H7 (cell line): ENCODE data around the gene DAPK2. TPM values are rescaled to one million over a fixed set of nuclear protein-coding genes. Genes with fewer than 3 reads are reported as not detected.

Source experiments
- DNase-seq: peaks from one replicate; pipeline ENCODE4 v3.0.0; 2012
- H3K27me3 ChIP-seq: 2 replicates; pipeline ENCODE4 v1.6.0; 2011; ENCODE audit warnings: mild to moderate bottlenecking, low read length; ENCODE audit not compliant: control insufficient read depth, insufficient read depth
- H3K36me3 ChIP-seq: replicated peaks from 2 replicates; pipeline ENCODE4 v1.5.1; 2011; ENCODE audit warnings: low read length; ENCODE audit not compliant: control insufficient read depth, insufficient read depth
- H3K4me3 ChIP-seq: 2 replicates; pipeline ENCODE4 v1.5.1; 2011; ENCODE audit warnings: low read depth, mild to moderate bottlenecking, control low read depth, low read length, moderate library complexity; ENCODE audit not compliant: insufficient read depth
- total RNA-seq: library from RNA; depleted of rRNA; stranded (reverse); fragments of >200 nt; shearing (Covaris generic); gene quantifications from 2 replicates; pipeline ENCODE4 v1.2.3, GENCODE V29; 2014

DAPK2 gene
- total RNA-seq, 1 experiment from 2014 or later, result 1.9 TPM

DNA sequence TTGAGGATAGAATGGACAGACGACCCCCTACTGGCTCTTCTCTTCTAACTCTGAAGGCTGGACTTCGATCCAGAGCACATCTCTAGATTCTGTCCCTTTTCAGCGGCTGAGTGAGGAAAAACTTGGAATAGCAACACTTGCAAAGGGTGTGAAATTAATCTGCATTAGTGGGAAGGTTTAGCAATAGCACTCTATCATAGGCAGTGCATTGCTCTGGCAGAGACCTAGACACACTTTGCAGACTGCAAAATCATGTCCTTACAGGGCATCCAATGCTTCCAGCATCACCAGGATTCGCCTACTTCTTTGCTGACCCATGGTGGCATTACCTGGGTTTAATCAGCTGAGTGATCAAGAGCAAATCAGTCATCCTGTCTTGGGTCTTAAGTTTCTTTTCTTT lies 43.1 kb downstream of the DAPK2 start:
- no peaks in the 10 kb centered on the region for H3K27me3 ChIP-seq
- no peaks in the 10 kb centered on the region for H3K36me3 ChIP-seq
- DNase-seq, result no peak
- no peak overlapping the region for H3K4me3 ChIP-seq

DNA sequence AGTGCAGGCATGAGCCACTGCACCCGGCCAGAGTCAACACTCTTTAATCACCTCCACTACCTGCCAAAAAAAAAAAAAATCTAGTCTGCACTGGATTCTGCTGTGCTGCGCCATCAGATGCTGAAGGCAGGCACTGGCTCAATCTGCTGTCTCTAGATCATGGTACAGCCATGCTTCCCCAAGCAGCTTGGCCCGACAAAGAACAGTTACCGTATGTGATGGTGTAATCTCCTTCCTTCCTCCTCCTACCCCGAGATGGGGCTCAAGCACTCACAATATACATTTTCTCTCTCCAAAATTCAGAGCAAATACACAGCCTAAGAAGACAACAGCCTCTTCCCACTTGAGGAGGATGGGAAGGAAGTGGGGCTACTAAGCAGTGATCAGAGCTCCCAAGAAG lies 45.1 kb downstream of the DAPK2 start:
- no peak for DNase-seq
- no peak overlapping the region for H3K4me3 ChIP-seq
- no peaks in the 10 kb centered on the region for H3K27me3 ChIP-seq
- no peaks in the 10 kb centered on the region for H3K36me3 ChIP-seq

DNA sequence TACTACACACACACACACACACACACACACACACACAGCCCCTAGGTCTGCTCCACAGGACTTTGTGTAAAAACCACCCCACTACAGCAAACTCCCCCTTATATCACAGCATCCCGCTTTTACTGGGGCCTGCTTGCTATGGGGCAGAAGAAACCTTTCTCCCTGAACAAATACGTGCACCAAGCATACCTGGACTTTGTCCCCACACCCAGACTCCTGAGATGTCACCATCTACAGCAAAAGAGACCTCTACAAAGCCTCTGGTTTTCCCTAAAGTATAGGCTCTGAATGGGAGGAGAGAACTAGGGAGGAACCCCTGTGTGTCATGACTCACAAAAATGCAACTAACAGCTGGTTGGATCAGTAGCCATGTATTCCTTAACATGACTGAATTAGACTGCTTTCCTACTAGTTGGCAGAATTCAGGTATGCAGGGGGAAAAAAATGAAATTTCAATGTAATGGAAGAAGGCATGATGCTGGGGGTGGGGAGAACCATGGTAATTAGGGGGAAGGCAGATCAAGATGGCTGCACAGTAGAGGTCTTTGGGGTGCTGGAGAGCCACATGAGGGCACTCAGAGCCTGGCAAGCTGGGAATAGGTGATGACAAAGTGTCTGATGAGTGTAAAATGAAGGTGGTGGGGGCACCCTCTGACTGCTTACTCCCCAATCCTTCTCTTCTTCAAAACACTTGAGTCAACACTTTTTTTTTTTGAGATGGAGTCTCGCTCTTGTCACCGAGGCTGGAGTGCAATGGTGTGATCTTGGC lies 45.9 kb downstream of the DAPK2 start:
- H3K36me3 ChIP-seq, result no peaks in the 10 kb centered on the region
- no peak overlapping the region for H3K4me3 ChIP-seq
- H3K27me3 ChIP-seq, result no peaks in the 10 kb centered on the region
- DNase-seq, result no peak

DNA sequence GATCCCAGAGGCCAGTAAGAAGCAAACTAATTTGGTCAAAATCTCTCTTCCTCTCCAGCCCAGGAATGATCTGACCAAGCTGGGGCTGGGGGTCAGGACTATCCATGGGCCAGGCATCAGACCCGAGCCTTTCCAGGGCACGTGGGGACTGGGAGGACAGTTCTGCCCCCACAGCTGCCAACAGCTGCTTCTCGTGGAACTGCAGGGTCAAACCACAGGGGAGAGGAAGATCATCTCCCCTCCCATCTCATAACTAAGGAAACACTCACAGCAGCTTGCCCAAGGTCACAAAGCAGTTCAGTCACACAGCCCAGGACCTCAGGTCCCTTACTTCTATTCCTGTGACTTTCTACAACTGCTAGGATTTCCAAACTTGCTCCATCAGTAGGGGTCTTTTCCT lies 47.1 kb downstream of the DAPK2 start:
- Histone ChIP-seq H3K36me3 (no peaks in the 10 kb centered on the region), H3K27me3 (no peaks in the 10 kb centered on the region), H3K4me3 (no peak overlapping the region)
- DNase-seq, result no peak

DNA sequence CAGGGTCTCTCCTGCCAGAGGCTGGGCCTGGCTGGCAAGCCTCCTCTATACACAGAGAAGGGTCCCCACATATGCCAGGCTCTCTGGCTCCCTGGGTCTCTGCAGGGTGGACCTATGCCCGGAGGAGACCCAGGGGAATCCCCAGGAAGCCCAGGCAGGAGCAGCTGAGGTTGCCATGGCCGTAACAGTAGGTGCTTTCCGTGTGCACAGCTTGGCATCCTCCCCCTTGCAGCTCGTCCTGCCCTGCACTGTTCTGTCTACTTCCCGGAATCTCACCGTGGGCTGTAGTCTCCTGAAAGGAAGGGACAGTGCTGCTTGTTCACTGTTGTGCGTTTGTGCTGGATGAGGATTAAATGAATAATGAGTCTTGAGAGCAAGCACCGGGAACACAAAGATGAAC lies 47.8 kb downstream of the DAPK2 start:
- DNase-seq, result no peak
- Histone ChIP-seq H3K4me3 (no peak overlapping the region), H3K27me3 (no peaks in the 10 kb centered on the region), H3K36me3 (no peaks in the 10 kb centered on the region)

DNA sequence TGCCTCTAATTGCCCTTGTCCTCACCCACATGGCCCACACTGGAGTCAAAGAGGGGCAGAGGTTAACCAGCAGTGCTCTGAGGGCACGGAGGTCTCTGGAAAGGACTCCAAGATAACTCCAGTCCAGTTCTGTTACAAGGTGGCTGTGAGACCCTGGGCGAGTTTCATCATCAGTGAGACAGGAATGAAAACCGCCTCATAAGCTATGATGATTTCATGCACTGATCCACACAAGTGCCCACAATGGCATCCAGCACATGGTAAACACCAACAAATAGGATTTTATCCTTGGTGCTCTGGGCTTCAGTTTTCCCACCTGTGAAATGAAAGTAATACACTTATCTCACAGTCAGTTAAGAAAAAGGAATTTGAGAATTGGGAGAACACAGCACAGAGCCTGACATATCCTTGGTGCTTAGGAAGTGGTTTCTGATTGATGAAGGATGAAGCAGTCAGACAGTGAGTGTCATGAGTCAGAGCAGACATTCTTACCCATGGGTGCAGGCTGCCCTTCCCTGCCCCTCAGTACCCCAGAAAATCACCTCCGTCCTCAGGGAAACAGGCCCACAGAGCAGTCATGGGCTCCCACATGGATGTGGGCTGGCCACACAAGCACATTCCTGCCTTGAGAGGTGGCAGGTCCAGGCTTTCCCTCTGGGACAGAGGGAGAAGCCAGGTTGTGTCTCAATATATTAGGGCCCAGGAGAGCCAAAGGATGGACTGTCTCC lies 48.4 kb downstream of the DAPK2 start:
- Histone ChIP-seq H3K4me3 (no peak overlapping the region), H3K36me3 (no peaks in the 10 kb centered on the region), H3K27me3 (no peaks in the 10 kb centered on the region)
- no peak for DNase-seq

DNA sequence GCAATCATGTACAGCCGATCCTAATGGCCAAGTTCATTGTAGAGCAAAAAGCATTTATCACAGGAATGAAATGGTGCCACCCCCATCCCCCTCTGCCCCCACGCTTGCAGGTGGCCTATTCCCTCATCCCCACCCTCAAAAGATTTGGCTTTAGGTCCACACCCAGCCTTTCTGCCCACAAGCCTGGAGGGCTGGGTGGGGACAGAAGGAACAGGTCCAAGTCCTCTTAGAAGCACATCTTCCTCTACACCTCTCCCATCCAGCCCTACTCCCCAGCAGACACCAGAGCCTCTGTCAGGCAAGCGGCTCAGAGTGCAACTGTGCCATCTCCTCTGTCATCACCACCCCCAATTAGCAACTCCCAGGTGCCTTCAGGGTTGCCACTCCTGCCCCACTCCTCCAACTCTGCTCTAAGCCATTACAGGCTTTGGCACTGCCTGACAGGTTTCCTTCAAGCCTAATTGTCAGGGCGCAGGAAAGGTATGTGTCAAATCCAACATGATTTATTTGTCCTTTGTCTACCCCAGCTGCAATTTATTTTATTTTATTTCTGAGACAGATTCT lies 49.4 kb downstream of the DAPK2 start:
- Histone ChIP-seq H3K36me3 (no peaks in the 10 kb centered on the region), H3K4me3 (no peak overlapping the region), H3K27me3 (no peaks in the 10 kb centered on the region)
- no peak for DNase-seq

DNA sequence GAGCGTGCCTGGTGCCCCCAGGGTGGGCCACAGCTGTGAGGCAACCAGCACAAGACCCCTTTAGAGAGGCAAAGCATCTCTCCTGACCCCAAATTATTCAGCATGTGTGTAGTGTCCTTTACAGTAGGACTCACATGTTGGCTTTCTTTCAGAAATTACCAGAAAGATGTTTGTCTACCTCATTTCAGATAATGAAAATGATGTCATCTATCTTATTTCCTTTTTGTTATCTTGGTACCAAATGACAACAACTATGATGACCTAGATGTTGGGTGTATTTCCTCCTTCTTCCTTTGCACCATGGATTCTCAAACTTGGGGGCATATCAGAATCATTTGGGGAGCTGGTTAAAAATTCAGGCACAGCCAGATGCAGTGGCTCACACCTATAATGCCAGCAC lies 50.5 kb downstream of the DAPK2 start:
- no peaks in the 10 kb centered on the region for H3K36me3 ChIP-seq
- no peak for DNase-seq
- H3K4me3 ChIP-seq, result no peak overlapping the region
- H3K27me3 ChIP-seq, result no peaks in the 10 kb centered on the region

DNA sequence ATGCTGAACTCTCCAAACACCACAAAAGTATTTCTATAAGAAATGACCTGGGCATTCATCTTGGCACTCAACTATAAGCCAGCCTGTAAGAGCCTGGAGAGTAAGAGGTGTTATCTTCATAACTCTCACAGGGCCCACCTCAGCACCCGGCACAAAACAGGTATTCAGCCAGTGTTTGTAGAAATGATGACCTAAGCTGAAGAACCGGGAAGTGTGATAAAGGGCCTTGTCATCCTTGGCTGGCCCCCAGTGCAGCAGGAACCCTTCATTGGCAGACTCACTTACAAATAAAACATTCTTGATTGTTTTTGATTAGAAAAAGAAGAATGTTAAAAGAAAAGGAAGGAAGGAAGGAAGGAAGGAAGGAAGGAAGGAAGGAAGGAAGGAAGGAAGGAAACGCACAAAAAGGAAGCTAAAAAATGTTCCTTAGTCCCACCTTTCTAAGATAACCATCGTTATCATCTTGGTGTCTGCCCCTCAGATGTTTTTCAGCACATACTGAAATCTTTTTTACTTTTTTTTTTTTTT lies 52.1 kb downstream of the DAPK2 start:
- no peak for DNase-seq
- Histone ChIP-seq H3K27me3 (no peaks in the 10 kb centered on the region), H3K36me3 (no peaks in the 10 kb centered on the region), H3K4me3 (no peak overlapping the region)

DNA sequence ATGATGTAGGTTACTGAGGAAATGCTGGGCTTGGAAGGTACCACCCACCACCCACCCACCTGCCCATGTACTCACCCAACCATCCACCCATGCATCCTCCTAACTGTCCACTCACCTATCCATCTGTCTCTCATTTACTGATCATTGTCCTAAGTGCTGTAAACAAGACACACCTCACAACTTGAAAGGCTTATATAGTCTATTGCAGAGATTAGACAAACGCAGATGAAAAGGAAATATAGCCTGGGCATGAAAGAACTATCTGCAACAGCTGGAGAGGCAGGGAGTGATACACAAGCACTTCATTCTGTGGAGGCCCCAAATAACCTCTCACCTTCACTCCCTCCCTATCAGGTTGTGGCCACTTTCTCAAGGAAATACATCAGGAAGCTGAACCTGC lies 54.0 kb downstream of the DAPK2 start:
- DNase-seq, result no peak
- Histone ChIP-seq H3K36me3 (no peaks in the 10 kb centered on the region), H3K4me3 (no peak overlapping the region), H3K27me3 (no peaks in the 10 kb centered on the region)

DNA sequence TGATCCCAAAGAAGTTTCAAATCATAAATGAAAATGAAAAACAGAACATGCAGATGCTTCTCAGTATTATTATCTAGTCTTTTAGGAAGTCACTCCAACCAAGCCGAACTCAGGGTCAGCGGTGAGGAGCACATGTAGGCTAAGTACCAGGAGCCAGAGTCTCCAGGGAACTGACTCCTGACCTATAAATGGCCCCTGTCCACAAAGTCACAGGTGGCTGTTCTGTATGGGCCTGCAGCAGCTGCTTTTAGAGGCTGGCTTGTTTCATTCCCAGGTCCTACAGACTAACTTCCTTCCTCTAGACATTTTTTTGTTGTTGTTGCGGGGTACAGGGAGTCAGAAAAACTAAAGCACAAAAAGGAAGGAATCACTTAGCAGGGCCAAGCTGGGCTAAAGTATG lies 54.6 kb downstream of the DAPK2 start:
- H3K36me3 ChIP-seq, result no peaks in the 10 kb centered on the region
- no peak overlapping the region for H3K4me3 ChIP-seq
- no peak for DNase-seq
- H3K27me3 ChIP-seq, result no peaks in the 10 kb centered on the region

DNA sequence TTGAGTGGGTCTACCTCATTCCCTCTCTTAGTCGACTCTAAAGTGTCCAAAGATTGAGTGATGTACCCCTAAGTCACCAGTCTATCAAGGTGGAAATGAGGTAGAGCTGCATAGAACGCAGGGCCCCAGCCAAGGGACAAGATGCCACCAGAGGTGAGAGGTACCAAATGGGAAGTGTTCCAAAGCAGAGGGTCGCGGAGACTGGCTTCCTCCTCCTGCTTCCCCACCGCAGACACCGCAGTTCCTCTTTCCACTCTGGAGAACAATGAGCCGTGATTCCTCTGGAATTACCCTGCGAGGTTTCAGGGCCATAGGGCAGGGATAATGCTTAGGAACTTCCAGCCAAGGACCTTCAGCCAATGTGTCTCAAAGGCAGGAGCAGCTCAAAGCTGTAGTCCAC lies 55.8 kb downstream of the DAPK2 start:
- Histone ChIP-seq H3K36me3 (no peaks in the 10 kb centered on the region), H3K4me3 (no peak overlapping the region), H3K27me3 (no peaks in the 10 kb centered on the region)
- DNase-seq, result no peak

DNA sequence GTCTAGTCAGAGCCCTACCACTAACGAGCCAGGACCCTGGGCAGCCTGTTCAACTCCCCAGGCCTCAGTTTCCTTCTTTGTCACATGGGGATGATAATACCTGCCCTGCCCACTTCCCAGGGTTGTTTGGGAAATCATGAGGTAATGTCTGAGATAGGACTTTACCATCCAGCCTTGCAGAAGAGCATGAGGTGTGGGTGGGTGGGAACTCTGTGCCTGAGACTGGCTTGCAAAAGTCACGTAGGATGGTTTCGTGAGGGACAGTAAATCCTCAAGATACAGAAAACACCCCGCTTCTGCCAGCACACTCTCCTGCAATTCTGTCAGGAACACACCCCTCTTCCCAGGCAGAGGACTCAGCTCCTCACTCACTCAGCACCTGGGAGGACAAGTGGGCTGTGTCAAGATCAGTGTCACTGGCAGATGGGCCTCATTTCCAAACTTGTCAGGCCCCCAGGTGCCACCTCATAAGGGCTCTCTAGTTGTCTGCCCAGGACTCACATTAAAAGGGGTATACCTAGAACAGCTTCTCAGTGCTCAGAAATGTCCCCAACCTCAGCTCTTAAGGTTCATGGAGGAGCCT lies 58.4 kb downstream of the DAPK2 start:
- no peaks in the 10 kb centered on the region for H3K36me3 ChIP-seq
- no peaks in the 10 kb centered on the region for H3K27me3 ChIP-seq
- H3K4me3 ChIP-seq, result no peak overlapping the region
- no peak for DNase-seq

DNA sequence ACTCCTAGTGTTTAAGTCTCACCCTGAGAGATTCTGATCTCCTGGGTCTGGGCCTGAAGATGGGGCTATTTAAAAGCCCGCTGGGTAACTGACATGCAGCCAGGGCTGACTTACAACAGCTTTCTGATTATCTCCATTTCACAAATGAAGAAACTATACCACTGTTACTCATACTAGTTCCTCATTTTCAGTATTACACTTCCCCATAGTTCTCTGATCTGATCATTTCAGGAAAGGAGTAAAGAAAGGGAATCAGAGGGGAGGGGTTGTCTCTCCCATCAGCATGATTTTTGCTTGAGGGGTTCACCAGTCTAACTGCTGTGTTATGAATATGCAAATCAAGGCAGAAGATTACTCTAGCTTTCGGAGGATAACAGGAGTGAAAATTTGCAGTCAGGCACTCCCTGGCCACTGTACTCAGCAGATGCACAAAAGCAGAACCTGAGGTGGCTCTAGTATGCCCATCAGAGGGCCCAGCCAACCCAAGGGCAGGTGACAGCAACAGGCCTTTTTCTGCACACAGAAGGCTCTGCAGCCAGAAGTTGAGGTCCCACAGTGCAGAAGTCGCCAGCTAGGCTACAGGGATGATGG lies 59.4 kb downstream of the DAPK2 start:
- H3K4me3 ChIP-seq, result no peak overlapping the region

More for the DNA sequence above, 59.4 kb downstream of the DAPK2 start:
- Histone ChIP-seq H3K27me3 (no peaks in the 10 kb centered on the region), H3K36me3 (no peaks in the 10 kb centered on the region)
- no peak for DNase-seq
